Fibroblast of peridontal ligament (primary cell): ENCODE data around the gene PRXL2C.
"Not testable (repeated sequence)": the region's sequence is repeated elsewhere in the genome, so short reads cannot be mapped to it uniquely, and the experiment has no call there.

Experiments used
- DNase-seq: peaks from one replicate; pipeline ENCODE4 v3.0.0-alpha.2; 2010; ENCODE audit errors: extremely low read depth

The PRXL2C gene

GRCh38 chr9:96655198-96655851 is at the start of gene PRXL2C:
PRXL2C (minus strand) TSS chr9:96655317; CDS start chr9:96655281, 36 bp downstream.
- DNase-seq = peak; percentile 69

GRCh38 chr9:96700721-96701375 is 45.7 kb upstream of the PRXL2C start:
- DNase-seq = not testable (repeated sequence)

GRCh38 chr9:96691326-96691725 is 36.2 kb upstream of the PRXL2C start:
- DNase-seq = no peak

- no peak for DNase-seq
Measured at GRCh38 chr9:96688745-96689464, 33.8 kb upstream of the PRXL2C start.

GRCh38 chr9:96688187-96688586 is 33.1 kb upstream of the PRXL2C start:
- no peak for DNase-seq

GRCh38 chr9:96686638-96687335 is 31.7 kb upstream of the PRXL2C start:
- DNase-seq = peak; percentile 60

GRCh38 chr9:96680812-96681499 is 25.8 kb upstream of the PRXL2C start:
- no peak for DNase-seq

- peak; percentile 40 for DNase-seq
Measured at GRCh38 chr9:96674906-96675538, 19.9 kb upstream of the PRXL2C start.

- DNase-seq = not testable (repeated sequence)
Measured at GRCh38 chr9:96673786-96674185, 18.7 kb upstream of the PRXL2C start.

GRCh38 chr9:96668868-96669534 is 13.9 kb upstream of the PRXL2C start:
- DNase-seq = no peak

GRCh38 chr9:96667363-96667728 is 12.2 kb upstream of the PRXL2C start:
- no peak for DNase-seq

GRCh38 chr9:96666653-96667362 is 11.7 kb upstream of the PRXL2C start:
- DNase-seq = peak; percentile 90

- DNase-seq = no peak
Measured at GRCh38 chr9:96665789-96666188, 10.7 kb upstream of the PRXL2C start.

GRCh38 chr9:96663506-96664120 is 8.5 kb upstream of the PRXL2C start:
- no peak for DNase-seq

GRCh38 chr9:96661711-96662110 is 6.6 kb upstream of the PRXL2C start:
- no peak for DNase-seq

- no peak for DNase-seq
Measured at GRCh38 chr9:96660692-96661248, 5.7 kb upstream of the PRXL2C start.

GRCh38 chr9:96654450-96655197 is 493 bp downstream of the PRXL2C start:
- DNase-seq = peak; percentile 93

- DNase-seq = peak; percentile 61
Measured at GRCh38 chr9:96651626-96652025, 3.5 kb downstream of the PRXL2C start.
